Stimulated activated CD4-positive, alpha-beta T cell treated with anti-CD3 and anti-CD28 coated beads, Interleukin-1b, Interleukin-23, amount 100 ng/mL, for 48 hours (primary cell): ENCODE results near the gene HEATR9.

ENCODE experiments used
- DNase-seq: peaks from one replicate; pipeline ENCODE4 v3.0.0-alpha.2; 2020

HEATR9 gene

GRCh38 chr17:35894206-35894605 lies 25.5 kb upstream of the HEATR9 start:
- DNase-seq = no peak

GRCh38 chr17:35893751-35894150 lies 25.1 kb upstream of the HEATR9 start:
- no peak for DNase-seq

- DNase-seq = peak; percentile 54
Measured at GRCh38 chr17:35892091-35893035, 23.7 kb upstream of the HEATR9 start.

- DNase-seq = no peak
Measured at GRCh38 chr17:35891269-35891668, 22.6 kb upstream of the HEATR9 start.

- peak; percentile 6 for DNase-seq
Measured at GRCh38 chr17:35890774-35891155, 22.1 kb upstream of the HEATR9 start.

- no peak for DNase-seq
Measured at GRCh38 chr17:35889818-35890773, 21.4 kb upstream of the HEATR9 start.

GRCh38 chr17:35889241-35889640 lies 20.6 kb upstream of the HEATR9 start:
- peak; percentile 4 for DNase-seq

- DNase-seq = peak; percentile 22
Measured at GRCh38 chr17:35879773-35880654, 11.3 kb upstream of the HEATR9 start, which contains the start of gene CCL5. Gene CCL5 (minus strand): TSS chr17:35880360.

GRCh38 chr17:35878361-35878760 lies 9.7 kb upstream of the HEATR9 start:
- no peak for DNase-seq

GRCh38 chr17:35877345-35878029 lies 8.8 kb upstream of the HEATR9 start:
- DNase-seq = no peak

- no peak for DNase-seq
Measured at GRCh38 chr17:35876534-35876933, 7.8 kb upstream of the HEATR9 start.

GRCh38 chr17:35875800-35876139 lies 7.1 kb upstream of the HEATR9 start:
- no peak for DNase-seq

GRCh38 chr17:35875072-35875799 lies 6.5 kb upstream of the HEATR9 start:
- DNase-seq = no peak

- DNase-seq = no peak
Measured at GRCh38 chr17:35872196-35872980, 3.7 kb upstream of the HEATR9 start.

- peak; percentile 16 for DNase-seq
Measured at GRCh38 chr17:35870906-35871819, 2.5 kb upstream of the HEATR9 start.

- DNase-seq = no peak
Measured at GRCh38 chr17:35867574-35867973, 1.1 kb downstream of the HEATR9 start.

- DNase-seq = no peak
Measured at GRCh38 chr17:35866341-35866950, 2.2 kb downstream of the HEATR9 start.

GRCh38 chr17:35865412-35866340 lies 3.0 kb downstream of the HEATR9 start:
- DNase-seq = no peak
